Measurements from ENCODE around the gene RANBP1. TPM values are rescaled to one million over a fixed set of nuclear protein-coding genes. Genes with fewer than 3 reads are reported as not detected.
A peak's percentile ranks its signal among the peaks of the same experiment; 100 is the strongest.

RANBP1 gene
- total and polyA plus RNA-seq, 2 of the 13 experiments (the other 11 are each of a cell fraction or from before 2014, with no cell fraction given), result 181 to 492 TPM

GRCh38 chr22:20116951-20117632, 1.2 kb downstream of the RANBP1 start, which contains the start of gene TRMT2A (continued):
- peak; percentile 89 for TF ChIP-seq CCAR2 (optimal IDR thresholded peaks at IDR 0.05; ENCODE audit: low read depth, low read length)
- no peak for TF ChIP-seq PCBP1 (IDR thresholded peaks at IDR 0.05; ENCODE audit: borderline replicate concordance, low read depth, low read length)
- TF ChIP-seq ETV6 (CRISPR knock-in tag; conservative IDR thresholded peaks at IDR 0.05), result 0 out of 2 replicates have a peak, but pooled peaks have one; percentile 85
- TF ChIP-seq SAP130 (CRISPR knock-in tag; IDR thresholded peaks at IDR 0.05; ENCODE audit: low read depth), result peak; percentile 93
- TF ChIP-seq, protein P1, sequence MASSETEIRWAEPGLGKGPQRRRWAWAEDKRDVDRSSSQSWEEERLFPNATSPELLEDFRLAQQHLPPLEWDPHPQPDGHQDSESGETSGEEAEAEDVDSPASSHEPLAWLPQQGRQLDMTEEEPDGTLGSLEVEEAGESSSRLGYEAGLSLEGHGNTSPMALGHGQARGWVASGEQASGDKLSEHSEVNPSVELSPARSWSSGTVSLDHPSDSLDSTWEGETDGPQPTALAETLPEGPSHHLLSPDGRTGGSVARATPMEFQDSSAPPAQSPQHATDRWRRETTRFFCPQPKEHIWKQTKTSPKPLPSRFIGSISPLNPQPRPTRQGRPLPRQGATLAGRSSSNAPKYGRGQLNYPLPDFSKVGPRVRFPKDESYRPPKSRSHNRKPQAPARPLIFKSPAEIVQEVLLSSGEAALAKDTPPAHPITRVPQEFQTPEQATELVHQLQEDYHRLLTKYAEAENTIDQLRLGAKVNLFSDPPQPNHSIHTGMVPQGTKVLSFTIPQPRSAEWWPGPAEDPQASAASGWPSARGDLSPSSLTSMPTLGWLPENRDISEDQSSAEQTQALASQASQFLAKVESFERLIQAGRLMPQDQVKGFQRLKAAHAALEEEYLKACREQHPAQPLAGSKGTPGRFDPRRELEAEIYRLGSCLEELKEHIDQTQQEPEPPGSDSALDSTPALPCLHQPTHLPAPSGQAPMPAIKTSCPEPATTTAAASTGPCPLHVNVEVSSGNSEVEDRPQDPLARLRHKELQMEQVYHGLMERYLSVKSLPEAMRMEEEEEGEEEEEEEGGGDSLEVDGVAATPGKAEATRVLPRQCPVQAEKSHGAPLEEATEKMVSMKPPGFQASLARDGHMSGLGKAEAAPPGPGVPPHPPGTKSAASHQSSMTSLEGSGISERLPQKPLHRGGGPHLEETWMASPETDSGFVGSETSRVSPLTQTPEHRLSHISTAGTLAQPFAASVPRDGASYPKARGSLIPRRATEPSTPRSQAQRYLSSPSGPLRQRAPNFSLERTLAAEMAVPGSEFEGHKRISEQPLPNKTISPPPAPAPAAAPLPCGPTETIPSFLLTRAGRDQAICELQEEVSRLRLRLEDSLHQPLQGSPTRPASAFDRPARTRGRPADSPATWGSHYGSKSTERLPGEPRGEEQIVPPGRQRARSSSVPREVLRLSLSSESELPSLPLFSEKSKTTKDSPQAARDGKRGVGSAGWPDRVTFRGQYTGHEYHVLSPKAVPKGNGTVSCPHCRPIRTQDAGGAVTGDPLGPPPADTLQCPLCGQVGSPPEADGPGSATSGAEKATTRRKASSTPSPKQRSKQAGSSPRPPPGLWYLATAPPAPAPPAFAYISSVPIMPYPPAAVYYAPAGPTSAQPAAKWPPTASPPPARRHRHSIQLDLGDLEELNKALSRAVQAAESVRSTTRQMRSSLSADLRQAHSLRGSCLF (CRISPR knock-in tag; IDR thresholded peaks at IDR 0.05; ENCODE audit: borderline replicate concordance), result no peak
- TF ChIP-seq ZNF549 (CRISPR knock-in tag; IDR thresholded peaks at IDR 0.05), result no peak
- TF ChIP-seq, protein P2, sequence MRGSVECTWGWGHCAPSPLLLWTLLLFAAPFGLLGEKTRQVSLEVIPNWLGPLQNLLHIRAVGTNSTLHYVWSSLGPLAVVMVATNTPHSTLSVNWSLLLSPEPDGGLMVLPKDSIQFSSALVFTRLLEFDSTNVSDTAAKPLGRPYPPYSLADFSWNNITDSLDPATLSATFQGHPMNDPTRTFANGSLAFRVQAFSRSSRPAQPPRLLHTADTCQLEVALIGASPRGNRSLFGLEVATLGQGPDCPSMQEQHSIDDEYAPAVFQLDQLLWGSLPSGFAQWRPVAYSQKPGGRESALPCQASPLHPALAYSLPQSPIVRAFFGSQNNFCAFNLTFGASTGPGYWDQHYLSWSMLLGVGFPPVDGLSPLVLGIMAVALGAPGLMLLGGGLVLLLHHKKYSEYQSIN (CRISPR knock-in tag; IDR thresholded peaks at IDR 0.05; ENCODE audit: borderline replicate concordance), result no peak
- TF ChIP-seq RARG (CRISPR knock-in tag; IDR thresholded peaks at IDR 0.05; ENCODE audit: low read depth), result no peak
- TF ChIP-seq YEATS4 (CRISPR knock-in tag; IDR thresholded peaks at IDR 0.05; ENCODE audit: borderline replicate concordance), result peak; percentile 91
- peak; percentile 87; the same call in 1 of the 2 replicates for TF ChIP-seq CSRNP1 (CRISPR knock-in tag; IDR thresholded peaks at IDR 0.05)
- TF ChIP-seq ZNF558 (CRISPR knock-in tag; IDR thresholded peaks at IDR 0.05; ENCODE audit: borderline replicate concordance), result peak; percentile 94; the same call in 1 of the 2 replicates
- no peak for TF ChIP-seq ATAD3A (CRISPR knock-in tag; IDR thresholded peaks at IDR 0.05)
- TF ChIP-seq SALL1 (CRISPR knock-in tag; IDR thresholded peaks at IDR 0.05), result peak; percentile 84
- TF ChIP-seq, protein P3, sequence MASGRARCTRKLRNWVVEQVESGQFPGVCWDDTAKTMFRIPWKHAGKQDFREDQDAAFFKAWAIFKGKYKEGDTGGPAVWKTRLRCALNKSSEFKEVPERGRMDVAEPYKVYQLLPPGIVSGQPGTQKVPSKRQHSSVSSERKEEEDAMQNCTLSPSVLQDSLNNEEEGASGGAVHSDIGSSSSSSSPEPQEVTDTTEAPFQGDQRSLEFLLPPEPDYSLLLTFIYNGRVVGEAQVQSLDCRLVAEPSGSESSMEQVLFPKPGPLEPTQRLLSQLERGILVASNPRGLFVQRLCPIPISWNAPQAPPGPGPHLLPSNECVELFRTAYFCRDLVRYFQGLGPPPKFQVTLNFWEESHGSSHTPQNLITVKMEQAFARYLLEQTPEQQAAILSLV (CRISPR knock-in tag; IDR thresholded peaks at IDR 0.05; ENCODE audit: borderline replicate concordance), result peak; percentile 89
- peak; percentile 68 for TF ChIP-seq NFYB (CRISPR knock-in tag; IDR thresholded peaks at IDR 0.05)
- TF ChIP-seq ZNF367 (CRISPR knock-in tag; IDR thresholded peaks at IDR 0.05; ENCODE audit: borderline replicate concordance), result no peak
- TF ChIP-seq JUN (CRISPR knock-in tag; IDR thresholded peaks at IDR 0.05), result no peak
- no peak for TF ChIP-seq ZMYM3 (CRISPR knock-in tag; IDR thresholded peaks at IDR 0.05)
- peak; percentile 97 for TF ChIP-seq TARDBP (CRISPR knock-in tag; IDR thresholded peaks at IDR 0.05)
- no peak for TF ChIP-seq ZSCAN30 (CRISPR knock-in tag; IDR thresholded peaks at IDR 0.05)
- no peak for TF ChIP-seq WIZ (CRISPR knock-in tag; IDR thresholded peaks at IDR 0.05)
- peak; percentile 72 for TF ChIP-seq EED (CRISPR knock-in tag; IDR thresholded peaks at IDR 0.05)
